Stimulated activated CD8-positive, alpha-beta memory T cell treated with anti-CD3 and anti-CD28 coated beads, Interleukin-2, amount 100 ng/mL, for 1 hour (primary cell): ENCODE results near the gene AP4M1.

ENCODE experiments used
- DNase-seq, 2 donors: peaks; one replicate each; pipeline ENCODE4 v3.0.0-alpha.2; 2020; ENCODE audit warnings: low read depth in 2 of 2

Gene AP4M1

DNA sequence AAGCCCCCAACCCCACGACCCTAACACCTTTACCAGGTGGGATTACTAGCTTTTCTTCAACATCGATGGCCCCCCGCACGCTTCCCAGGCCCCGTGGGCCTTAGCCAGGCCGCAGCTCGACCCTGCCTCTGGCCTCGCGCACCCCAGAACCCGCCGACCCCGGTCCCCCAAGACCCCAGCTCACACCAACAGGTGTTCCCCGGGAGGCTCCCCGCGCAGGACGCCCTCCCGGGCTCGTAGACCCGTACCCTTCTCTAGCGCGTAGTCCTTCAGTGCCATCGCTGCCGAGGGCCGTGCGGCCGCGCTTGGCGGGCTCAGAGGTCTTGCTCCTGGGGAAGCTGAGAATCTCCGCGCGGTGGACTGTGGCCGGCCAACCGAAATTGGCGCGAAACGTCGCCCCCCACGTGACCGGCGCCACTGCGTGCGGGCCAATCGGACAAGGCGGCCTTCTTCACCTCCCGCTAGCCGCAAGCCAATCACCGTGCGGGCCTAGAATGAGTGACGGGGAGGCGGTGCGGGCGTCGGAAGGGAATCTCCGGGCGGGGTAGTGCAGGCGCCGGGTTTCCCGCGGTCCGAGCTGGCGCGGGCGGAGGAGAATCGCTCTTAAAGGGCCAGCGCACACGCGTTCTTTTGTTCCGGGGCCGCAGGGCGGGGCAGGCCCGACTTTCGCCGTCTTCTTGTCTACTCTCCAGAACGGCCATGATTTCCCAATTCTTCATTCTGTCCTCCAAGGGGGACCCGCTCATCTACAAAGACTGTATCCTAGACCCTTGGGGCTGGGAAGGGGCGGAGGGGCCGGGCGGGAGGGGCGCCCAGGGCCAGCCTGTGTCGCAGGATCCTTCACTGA is at the start of gene AP4M1, which contains the start of gene MCM7:
Gene AP4M1, plus strand, starts transcription at position 628 of the 847 bp plus-strand sequence. Its CDS starts 72 bp downstream, at position 700.
Gene MCM7, minus strand, starts transcription at position 382 of the 847 bp plus-strand sequence. Its CDS starts 103 bp downstream, at position 279.
- peak; percentile 89 to 92 for DNase-seq

GRCh38 chr7:100053215-100053614 is 48.2 kb upstream of the AP4M1 start:
- no peak for DNase-seq

- no peak for DNase-seq
Measured at GRCh38 chr7:100057006-100057405, 44.4 kb upstream of the AP4M1 start.

DNA sequence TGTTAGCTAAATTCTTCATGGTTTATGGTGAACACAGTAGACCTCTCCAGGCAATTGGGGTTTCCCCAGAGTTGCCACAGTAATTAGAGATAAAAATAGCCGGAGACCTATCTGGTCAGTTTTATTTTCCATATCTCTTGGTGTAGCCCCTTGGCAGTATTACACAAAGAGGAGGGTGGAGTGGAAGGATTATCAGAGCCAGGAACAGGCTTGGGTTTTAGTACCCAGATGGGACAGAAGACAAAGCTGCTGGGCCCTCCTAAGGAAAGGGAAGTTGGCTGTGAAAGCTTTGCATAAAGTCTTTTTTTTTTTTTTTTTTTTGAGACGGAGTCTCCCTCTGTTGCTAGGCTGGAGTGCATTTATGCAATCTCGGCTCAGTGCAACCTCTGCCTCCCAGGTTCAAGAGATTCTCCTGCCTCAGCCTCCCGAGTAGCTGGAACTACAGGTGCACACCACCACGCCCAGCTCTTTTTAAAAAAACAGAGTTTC is 42.1 kb upstream of the AP4M1 start:
- no peak for DNase-seq

- no peak for DNase-seq
Measured at GRCh38 chr7:100061518-100062193, 39.8 kb upstream of the AP4M1 start.

- no peak for DNase-seq
Measured at GRCh38 chr7:100063376-100063775, 38.1 kb upstream of the AP4M1 start.

DNA sequence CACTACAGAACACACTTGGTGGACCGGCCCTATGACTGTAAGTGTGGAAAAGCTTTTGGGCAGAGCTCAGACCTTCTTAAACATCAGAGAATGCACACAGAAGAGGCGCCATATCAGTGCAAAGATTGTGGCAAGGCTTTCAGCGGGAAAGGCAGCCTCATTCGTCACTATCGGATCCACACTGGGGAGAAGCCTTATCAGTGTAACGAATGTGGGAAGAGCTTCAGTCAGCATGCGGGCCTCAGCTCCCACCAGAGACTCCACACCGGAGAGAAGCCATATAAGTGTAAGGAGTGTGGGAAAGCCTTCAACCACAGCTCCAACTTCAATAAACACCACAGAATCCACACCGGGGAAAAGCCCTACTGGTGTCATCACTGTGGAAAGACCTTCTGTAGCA is 37.3 kb upstream of the AP4M1 start:
- no peak for DNase-seq

DNA sequence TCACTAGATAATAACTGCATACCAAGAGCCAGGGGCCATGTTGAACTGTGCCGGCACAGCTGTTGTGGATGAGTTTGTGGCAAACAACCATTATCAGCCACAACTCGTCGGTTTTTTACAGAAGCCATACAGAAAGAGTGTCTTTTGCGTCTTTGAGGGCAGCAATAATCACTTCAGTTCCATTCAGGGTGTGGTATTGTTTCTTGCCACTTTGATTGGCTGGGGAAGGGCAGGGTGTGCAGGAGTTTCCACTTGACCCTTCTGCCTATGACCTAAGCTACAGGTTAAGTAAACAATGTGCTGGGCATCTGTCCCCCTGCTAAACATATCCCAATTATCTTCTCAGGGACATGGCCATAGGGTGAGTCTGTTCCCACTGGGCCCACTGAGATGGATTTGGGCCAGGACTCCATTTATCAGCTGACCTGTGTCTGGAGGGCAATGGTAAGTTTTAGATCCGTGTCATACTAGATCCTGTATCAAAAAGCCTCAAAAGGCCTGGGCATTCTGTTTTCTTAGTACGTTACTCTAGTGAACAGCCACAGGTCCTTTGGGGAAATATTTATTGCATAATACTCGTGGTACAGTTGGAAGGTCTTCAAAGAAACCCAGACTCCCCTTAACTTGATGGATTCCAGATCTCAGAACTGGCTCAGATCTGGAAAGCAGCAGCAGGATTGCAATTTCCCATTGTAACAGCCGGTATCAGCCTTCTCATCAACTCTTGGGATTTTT is 35.8 kb upstream of the AP4M1 start:
- DNase-seq: no peak

- DNase-seq: no peak
Measured at GRCh38 chr7:100066953-100067352, 34.5 kb upstream of the AP4M1 start.

GRCh38 chr7:100069991-100070390 is 31.5 kb upstream of the AP4M1 start:
- DNase-seq: no peak

DNA sequence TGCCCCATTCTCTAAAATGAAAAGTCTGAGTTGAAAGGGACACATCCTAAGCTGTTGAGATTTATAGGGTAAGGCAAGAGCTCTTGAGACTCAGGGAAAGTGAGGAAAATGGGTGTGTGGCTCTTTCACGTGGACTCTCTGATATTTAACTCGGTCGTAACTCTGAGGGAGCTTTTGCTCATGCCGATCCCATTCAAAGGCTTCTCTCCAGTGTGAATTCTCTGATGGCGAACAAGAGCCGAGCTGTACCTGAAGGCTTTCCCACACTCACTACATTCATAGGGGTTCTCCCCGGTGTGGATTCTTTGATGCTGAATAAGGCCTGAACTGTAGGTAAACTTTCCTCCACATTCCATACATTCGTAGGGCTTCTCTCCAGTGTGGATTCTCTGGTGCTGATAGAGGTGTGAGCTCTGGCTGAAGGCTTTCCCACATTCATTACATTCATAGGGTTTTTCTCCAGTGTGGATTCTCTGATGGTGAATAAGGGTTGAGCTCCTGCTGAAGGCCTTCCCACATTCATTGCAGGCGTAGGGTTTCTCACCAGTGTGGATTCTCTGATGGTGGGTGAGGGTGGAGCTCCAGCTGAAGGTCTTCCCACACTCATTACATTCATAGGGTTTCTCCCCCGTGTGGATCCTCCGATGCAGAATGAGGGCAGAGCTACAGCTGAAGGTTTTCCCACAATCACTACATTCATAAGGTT is 30.3 kb upstream of the AP4M1 start:
- no peak for DNase-seq

GRCh38 chr7:100072462-100072861 is 29.0 kb upstream of the AP4M1 start:
- DNase-seq: no peak

GRCh38 chr7:100074841-100075240 is 26.6 kb upstream of the AP4M1 start:
- DNase-seq: no peak

GRCh38 chr7:100075418-100075817 is 26.0 kb upstream of the AP4M1 start:
- no peak for DNase-seq

GRCh38 chr7:100077205-100077604 is 24.2 kb upstream of the AP4M1 start:
- no peak for DNase-seq

DNA sequence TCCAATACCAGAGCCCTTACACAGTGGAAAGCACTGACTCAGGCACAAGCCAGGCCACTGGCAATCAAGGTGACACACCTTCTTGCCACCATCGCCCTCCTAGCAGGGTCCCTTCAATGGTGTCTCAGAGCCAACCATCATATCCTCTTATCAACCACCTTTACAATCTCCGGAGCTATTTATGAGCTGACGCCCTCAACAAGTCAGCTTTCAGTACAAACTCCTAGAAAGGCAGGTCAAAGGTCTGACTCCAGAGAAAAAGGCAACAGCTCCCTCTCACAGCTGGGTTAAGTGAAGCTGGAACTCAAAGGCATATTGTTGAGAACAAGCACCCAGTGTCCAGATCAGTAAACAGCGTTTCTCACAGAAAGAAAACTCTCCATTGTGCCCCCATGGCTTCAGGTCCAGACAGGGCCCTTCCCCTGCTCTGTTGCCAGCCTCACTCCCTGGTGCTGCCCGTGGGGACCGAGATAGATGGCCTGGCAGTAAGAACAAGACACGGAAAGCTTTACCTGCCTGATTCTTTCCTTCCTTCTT is 22.4 kb upstream of the AP4M1 start:
- DNase-seq: no peak

- DNase-seq: no peak
Measured at GRCh38 chr7:100080907-100081534, 20.4 kb upstream of the AP4M1 start.

GRCh38 chr7:100081535-100082102 is 19.8 kb upstream of the AP4M1 start, which contains the start of gene ZNF3:
ZNF3 (minus strand) TSS chr7:100081723; CDS start chr7:100077357, 4,366 bp downstream.
- DNase-seq: peak; percentile 93 to 95

GRCh38 chr7:100082978-100083377 is 18.5 kb upstream of the AP4M1 start:
- DNase-seq: no peak

DNA sequence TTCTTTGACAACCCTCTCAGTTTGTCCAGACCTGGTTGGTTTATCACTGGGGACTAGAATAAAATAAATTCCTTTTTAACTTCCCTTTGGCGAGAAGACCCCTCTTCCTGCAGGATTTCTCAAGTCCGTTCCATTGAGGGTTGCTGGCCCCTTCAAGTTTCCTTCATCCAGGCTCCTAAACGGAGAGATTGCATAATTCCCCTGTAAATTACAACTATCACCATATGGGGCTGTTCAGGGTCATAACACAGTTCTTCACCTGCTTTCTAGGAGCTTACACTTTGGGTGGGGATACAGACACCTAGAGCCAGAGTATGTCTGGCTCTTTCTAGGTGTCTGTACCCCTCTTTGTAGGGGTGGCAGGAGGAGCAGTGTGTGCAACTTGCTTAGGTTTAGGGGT is 15.9 kb upstream of the AP4M1 start:
- DNase-seq: no peak
